KG1 (cell line): ENCODE data around the gene ANKRD9.

Experiments used
- DNase-seq: peaks from one replicate; lab custom pipeline; 2025; lab: John Stamatoyannopoulos, UW

The ANKRD9 gene

GRCh38 chr14:102497998-102498677 lies 11.4 kb downstream of the ANKRD9 start:
- DNase-seq, result no peak

- DNase-seq, result no peak
Measured at GRCh38 chr14:102496958-102497744, 12.4 kb downstream of the ANKRD9 start.

GRCh38 chr14:102496331-102496691 lies 13.3 kb downstream of the ANKRD9 start:
- no peak for DNase-seq

- DNase-seq, result no peak
Measured at GRCh38 chr14:102495491-102496330, 13.9 kb downstream of the ANKRD9 start.

- no peak for DNase-seq
Measured at GRCh38 chr14:102493585-102493984, 16.0 kb downstream of the ANKRD9 start.

- DNase-seq, result no peak
Measured at GRCh38 chr14:102493096-102493495, 16.5 kb downstream of the ANKRD9 start.

GRCh38 chr14:102492531-102492910 lies 17.1 kb downstream of the ANKRD9 start:
- DNase-seq, result no peak

- no peak for DNase-seq
Measured at GRCh38 chr14:102491786-102492530, 17.6 kb downstream of the ANKRD9 start.

GRCh38 chr14:102491366-102491765 lies 18.2 kb downstream of the ANKRD9 start:
- DNase-seq, result no peak

GRCh38 chr14:102490456-102490855 lies 19.1 kb downstream of the ANKRD9 start:
- no peak for DNase-seq

- DNase-seq, result no peak
Measured at GRCh38 chr14:102487204-102487577, 22.4 kb downstream of the ANKRD9 start.

GRCh38 chr14:102486513-102487203 lies 22.9 kb downstream of the ANKRD9 start:
- no peak for DNase-seq

- no peak for DNase-seq
Measured at GRCh38 chr14:102485693-102486512, 23.7 kb downstream of the ANKRD9 start.

- DNase-seq, result no peak
Measured at GRCh38 chr14:102484316-102484715, 25.3 kb downstream of the ANKRD9 start.

- no peak for DNase-seq
Measured at GRCh38 chr14:102481791-102482238, 27.8 kb downstream of the ANKRD9 start.

GRCh38 chr14:102481371-102481770 lies 28.2 kb downstream of the ANKRD9 start:
- DNase-seq, result no peak

GRCh38 chr14:102479777-102480176 lies 29.8 kb downstream of the ANKRD9 start:
- no peak for DNase-seq

GRCh38 chr14:102479107-102479506 lies 30.5 kb downstream of the ANKRD9 start:
- DNase-seq, result no peak

- no peak for DNase-seq
Measured at GRCh38 chr14:102474934-102475333, 34.6 kb downstream of the ANKRD9 start.

- no peak for DNase-seq
Measured at GRCh38 chr14:102473559-102473958, 36.0 kb downstream of the ANKRD9 start.

- DNase-seq, result no peak
Measured at GRCh38 chr14:102472791-102473150, 36.8 kb downstream of the ANKRD9 start.
